ENCODE measurements around the gene IGSF3. TPM values are rescaled to one million over a fixed set of nuclear protein-coding genes. Genes with fewer than 3 reads are reported as not detected.
"Not testable (repeated sequence)": the region's sequence is repeated elsewhere in the genome, so short reads cannot be mapped to it uniquely, and the experiment has no call there.

The IGSF3 gene
- polyA plus RNA-seq, 3 donors from 2014 or later = not detected

DNA sequence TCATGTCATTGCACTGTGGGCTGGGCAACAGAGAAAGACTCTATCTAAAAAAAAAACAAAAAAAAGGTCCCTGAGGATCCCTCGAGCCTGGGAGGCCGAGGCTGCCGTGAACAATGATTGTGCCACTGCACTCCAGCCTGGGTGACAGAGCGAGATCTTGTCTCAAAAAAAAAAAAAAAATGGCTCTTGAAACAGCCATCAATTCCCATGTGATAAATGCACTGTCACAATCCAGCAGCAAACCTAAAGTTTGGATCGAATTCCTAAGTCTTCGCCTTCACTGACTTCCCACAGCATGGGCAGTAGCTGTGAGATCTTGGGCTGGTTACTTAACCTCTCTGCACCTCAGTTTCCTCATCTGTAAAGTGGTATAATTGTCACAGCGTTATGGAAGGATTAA, 43.5 kb downstream of the IGSF3 start:
- Mint-ChIP-seq H3K9me3 (no peaks in the 10 kb centered on the region), H3K4me1 (no peaks in the 10 kb centered on the region), H3K27ac (no peak overlapping the region), H3K36me3 (no peaks in the 10 kb centered on the region), H3K27me3 (ENCODE audit: low read depth in 3 of 3) (peaks cover 2 to 12% (median 3%) of the 10 kb centered on the region in 3 donors), H3K4me3 (no peak overlapping the region)
- DNase-seq = no peak

DNA sequence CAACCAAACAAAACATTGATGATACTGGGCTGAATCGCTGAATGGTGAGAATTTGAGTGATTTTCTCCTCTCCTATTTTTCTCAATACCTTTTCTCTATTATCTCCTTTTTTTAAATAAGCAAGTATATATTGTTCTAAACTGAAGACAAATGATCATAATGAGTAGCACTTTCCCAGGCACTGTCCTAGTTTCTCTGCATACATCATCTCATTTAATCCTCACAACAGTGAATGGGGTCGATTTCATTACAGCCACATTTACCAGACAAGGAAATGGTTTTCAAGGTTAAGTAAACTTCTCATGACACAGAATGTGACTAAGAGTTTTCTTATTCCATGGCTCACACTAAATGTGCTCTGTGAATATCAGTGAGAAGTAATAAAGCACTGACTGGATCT, 45.0 kb downstream of the IGSF3 start:
- DNase-seq, H3K36me3 Mint-ChIP-seq, H3K9me3 Mint-ChIP-seq, H3K4me3 Mint-ChIP-seq, H3K27ac Mint-ChIP-seq, H3K4me1 Mint-ChIP-seq: not testable (repeated sequence)
- H3K27me3 Mint-ChIP-seq (ENCODE audit: low read depth in 3 of 3) = peaks cover 0 to 14% (median 2%) of the 10 kb centered on the region in 3 donors

DNA sequence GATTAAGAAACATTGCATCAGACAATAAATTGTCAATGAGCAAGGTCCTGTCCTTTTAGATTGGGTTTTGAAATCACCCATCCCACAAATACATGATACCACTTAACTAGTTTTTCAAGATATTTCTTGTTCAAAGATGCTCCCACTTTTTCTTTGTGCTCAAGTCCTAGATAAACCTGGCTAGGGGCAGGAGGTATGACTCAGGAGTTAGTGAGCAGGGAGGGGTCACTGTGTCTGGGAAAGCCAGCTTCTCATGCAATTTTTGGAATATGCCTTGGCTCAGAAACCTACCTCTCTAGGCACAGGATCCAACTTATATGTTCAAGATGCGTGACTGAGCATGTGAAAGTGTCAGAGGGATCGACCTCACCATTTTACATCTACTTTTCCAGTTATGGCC, 45.8 kb downstream of the IGSF3 start:
- H3K27me3 Mint-ChIP-seq (ENCODE audit: low read depth in 3 of 3) = peaks cover 0 to 14% (median 2%) of the 10 kb centered on the region in 3 donors
- not testable (repeated sequence) for H3K27ac Mint-ChIP-seq, H3K4me3 Mint-ChIP-seq, H3K36me3 Mint-ChIP-seq, H3K9me3 Mint-ChIP-seq, H3K4me1 Mint-ChIP-seq, DNase-seq

DNA sequence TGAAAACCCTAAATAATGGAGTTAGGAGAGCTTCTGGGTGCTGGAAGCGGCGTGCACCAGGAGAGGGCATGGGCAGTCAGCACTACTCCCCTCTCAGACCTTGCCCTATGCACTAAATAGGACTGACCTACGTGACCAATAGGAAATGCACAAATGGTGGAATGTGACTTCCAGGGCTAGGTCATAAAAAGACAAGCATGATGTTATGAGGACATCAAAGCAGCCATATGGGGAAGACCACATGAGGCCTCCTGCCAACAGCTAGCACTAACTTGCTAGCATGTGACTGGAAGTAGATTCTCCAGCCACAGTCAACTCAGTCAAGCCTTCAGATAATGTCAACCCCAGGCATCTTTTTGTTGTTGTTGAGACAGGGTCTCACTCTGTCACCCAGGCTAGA, 47.1 kb downstream of the IGSF3 start:
- H3K27me3 Mint-ChIP-seq (ENCODE audit: low read depth in 3 of 3) = peaks cover 0 to 16% (median 2%) of the 10 kb centered on the region in 3 donors
- H3K4me1 Mint-ChIP-seq, H3K9me3 Mint-ChIP-seq, H3K4me3 Mint-ChIP-seq, DNase-seq, H3K36me3 Mint-ChIP-seq, H3K27ac Mint-ChIP-seq: not testable (repeated sequence)

GRCh38 chr1:116619106-116619505, 48.4 kb downstream of the IGSF3 start:
- H3K27me3 Mint-ChIP-seq (ENCODE audit: low read depth in 3 of 3) = peaks cover 0 to 20% (median 5%) of the 10 kb centered on the region in 3 donors
- not testable (repeated sequence) for H3K36me3 Mint-ChIP-seq, H3K4me3 Mint-ChIP-seq, DNase-seq, H3K4me1 Mint-ChIP-seq, H3K9me3 Mint-ChIP-seq, H3K27ac Mint-ChIP-seq

- H3K9me3 Mint-ChIP-seq, DNase-seq, H3K36me3 Mint-ChIP-seq, H3K27ac Mint-ChIP-seq, H3K4me3 Mint-ChIP-seq, H3K4me1 Mint-ChIP-seq: not testable (repeated sequence)
- H3K27me3 Mint-ChIP-seq (ENCODE audit: low read depth in 3 of 3) = peaks cover 2 to 20% (median 5%) of the 10 kb centered on the region in 3 donors
These were observed 49.7 kb downstream of the IGSF3 start for GRCh38 chr1:116617808-116618207.

DNA sequence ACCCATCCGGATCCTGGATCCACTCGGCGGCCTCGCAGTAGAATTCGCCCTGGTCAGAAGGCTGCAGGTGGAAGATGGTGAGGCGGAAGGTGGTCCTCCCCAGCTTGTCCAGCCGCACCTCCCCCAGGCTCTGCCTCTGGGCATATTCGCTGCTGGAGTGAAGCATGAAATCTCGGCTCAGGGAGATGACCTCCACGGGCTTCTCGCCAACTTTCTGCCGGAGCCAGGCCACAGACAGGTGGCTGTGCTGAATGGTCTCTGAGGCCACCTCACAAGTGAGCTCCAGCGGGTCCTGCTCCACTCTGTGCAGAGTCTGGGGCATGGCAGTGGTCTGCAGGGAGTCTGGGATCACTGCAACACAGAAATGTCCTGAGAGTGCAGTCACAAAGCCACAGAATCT, 53.7 kb downstream of the IGSF3 start:
- not testable (repeated sequence) for H3K27me3 Mint-ChIP-seq (ENCODE audit: low read depth in 3 of 3); DNase-seq; H3K27ac Mint-ChIP-seq; H3K4me3 Mint-ChIP-seq; H3K36me3 Mint-ChIP-seq; H3K4me1 Mint-ChIP-seq; H3K9me3 Mint-ChIP-seq

DNA sequence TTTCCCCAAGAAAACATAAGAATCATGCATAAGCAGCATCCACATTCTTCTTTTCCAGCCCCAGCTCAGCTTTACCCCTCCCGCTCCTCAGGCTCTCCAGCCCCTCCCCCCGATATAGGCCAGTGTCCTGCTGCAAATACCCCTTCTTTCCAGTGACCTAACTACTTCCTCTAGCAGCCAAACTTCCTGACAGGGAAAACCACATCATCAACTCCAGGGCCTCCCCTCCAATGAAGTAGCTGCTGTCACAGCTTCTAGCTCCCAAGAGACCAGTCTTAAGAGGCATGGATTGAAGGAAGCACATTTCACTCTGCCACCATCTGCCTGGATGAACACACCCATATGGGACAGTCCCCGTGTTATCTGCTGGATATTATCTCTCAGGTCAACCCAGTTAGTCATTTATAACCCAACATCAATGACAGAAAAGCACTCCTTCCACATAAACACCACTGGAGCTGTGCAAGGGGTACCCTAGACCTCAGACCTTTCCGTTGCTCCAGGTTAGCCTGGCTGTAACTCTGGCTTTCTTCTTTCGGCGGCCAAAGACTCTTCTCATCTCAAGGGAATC, 57.6 kb downstream of the IGSF3 start:
- not testable (repeated sequence) for DNase-seq, H3K27ac Mint-ChIP-seq

GRCh38 chr1:116608841-116609240, 58.7 kb downstream of the IGSF3 start:
- H3K4me3 Mint-ChIP-seq; H3K27me3 Mint-ChIP-seq (ENCODE audit: low read depth in 3 of 3); H3K9me3 Mint-ChIP-seq; DNase-seq; H3K27ac Mint-ChIP-seq; H3K36me3 Mint-ChIP-seq: not testable (repeated sequence)
- H3K4me1 Mint-ChIP-seq = peaks cover 8 to 11% of the 10 kb centered on the region in 2 donors

More for the DNA sequence above, 57.6 kb downstream of the IGSF3 start:
- H3K4me1 Mint-ChIP-seq = peaks cover 8 to 11% of the 10 kb centered on the region in 2 donors
- not testable (repeated sequence) for H3K9me3 Mint-ChIP-seq; H3K4me3 Mint-ChIP-seq; H3K27me3 Mint-ChIP-seq (ENCODE audit: low read depth in 3 of 3); H3K36me3 Mint-ChIP-seq

DNA sequence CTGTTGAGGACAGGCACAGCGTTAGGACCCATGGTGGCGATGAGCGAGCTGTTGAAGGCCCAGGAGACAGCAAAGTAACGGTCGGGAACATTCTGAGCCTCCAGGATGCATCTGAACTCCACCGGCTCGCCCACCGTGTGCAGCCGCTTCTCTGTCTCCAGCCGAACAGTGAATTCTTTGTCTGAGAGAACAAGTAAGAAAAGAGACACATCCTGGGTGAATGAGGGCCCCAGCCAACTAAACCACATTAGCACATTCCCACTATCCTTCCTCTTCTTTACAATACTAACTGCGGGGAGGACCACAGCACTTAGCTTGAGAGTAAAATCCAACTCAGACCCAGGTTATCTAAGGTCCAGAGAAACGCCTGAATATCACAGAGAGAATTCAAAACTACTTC, 59.4 kb downstream of the IGSF3 start:
- H3K9me3 Mint-ChIP-seq; H3K27ac Mint-ChIP-seq; DNase-seq; H3K27me3 Mint-ChIP-seq (ENCODE audit: low read depth in 3 of 3); H3K36me3 Mint-ChIP-seq; H3K4me3 Mint-ChIP-seq: not testable (repeated sequence)
- peaks cover 8 to 11% of the 10 kb centered on the region in 2 donors for H3K4me1 Mint-ChIP-seq

DNA sequence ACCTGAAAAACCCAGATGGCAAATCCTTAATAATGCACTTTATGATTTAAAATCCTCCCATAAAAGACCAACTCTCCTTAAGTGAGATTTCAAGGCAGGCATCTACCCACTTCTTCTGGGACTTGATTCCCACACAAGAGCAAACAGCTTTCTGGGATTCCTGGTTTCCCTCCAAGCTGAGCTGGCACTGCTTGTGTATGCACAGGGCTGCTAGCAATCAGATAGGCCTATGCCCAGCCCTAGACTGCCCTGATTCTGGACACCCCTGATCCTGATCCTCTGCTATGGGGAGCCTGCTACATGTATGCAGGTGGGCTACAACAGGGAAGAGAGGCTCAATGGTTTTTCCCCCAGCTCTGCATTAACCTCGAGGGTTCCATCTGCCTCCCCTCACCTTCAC, 60.1 kb downstream of the IGSF3 start:
- not testable (repeated sequence) for H3K9me3 Mint-ChIP-seq; DNase-seq; H3K27ac Mint-ChIP-seq; H3K27me3 Mint-ChIP-seq (ENCODE audit: low read depth in 3 of 3); H3K36me3 Mint-ChIP-seq; H3K4me3 Mint-ChIP-seq
- peaks cover 8 to 11% of the 10 kb centered on the region in 2 donors for H3K4me1 Mint-ChIP-seq

DNA sequence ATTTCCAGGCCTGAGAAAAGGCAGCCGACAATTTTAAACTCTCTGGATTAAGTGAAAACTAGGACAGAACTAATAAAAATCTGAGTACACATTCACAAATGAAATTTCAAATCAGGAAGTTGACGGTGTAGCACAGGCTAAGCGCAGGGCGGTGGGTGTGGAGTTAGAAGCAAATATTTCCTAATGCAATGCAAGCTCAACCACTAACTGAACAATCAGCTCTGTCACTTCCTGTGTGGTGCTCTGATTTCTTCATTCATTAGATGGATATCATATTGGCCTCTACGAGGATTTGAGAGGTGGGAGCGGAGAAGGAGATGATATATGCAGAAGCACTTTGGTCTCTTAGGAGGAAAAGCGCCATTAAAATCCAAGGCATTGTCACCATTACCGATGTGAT, 61.5 kb downstream of the IGSF3 start:
- H3K9me3 Mint-ChIP-seq; DNase-seq; H3K36me3 Mint-ChIP-seq; H3K27me3 Mint-ChIP-seq (ENCODE audit: low read depth in 3 of 3); H3K27ac Mint-ChIP-seq: not testable (repeated sequence)
- Mint-ChIP-seq H3K4me3 (peak overlapping the region in 1 of 5 donors; percentile 31), H3K4me1 (peaks cover 8 to 11% of the 10 kb centered on the region in 2 donors)

GRCh38 chr1:116605315-116605714, 62.2 kb downstream of the IGSF3 start:
- DNase-seq = no peak
- no peak overlapping the region for H3K4me3 Mint-ChIP-seq
- H3K27ac Mint-ChIP-seq = no peak overlapping the region
- peaks cover 8 to 11% of the 10 kb centered on the region in 2 donors for H3K4me1 Mint-ChIP-seq
- H3K36me3 Mint-ChIP-seq = no peaks in the 10 kb centered on the region
- no peaks in the 10 kb centered on the region for H3K9me3 Mint-ChIP-seq
- peaks cover 0 to 4% (median 2%) of the 10 kb centered on the region in 3 donors for H3K27me3 Mint-ChIP-seq (ENCODE audit: low read depth in 3 of 3)

- H3K9me3 Mint-ChIP-seq; H3K27me3 Mint-ChIP-seq (ENCODE audit: low read depth in 3 of 3); DNase-seq; H3K4me3 Mint-ChIP-seq; H3K36me3 Mint-ChIP-seq; H3K27ac Mint-ChIP-seq: not testable (repeated sequence)
- H3K4me1 Mint-ChIP-seq = peaks cover 8 to 11% of the 10 kb centered on the region in 2 donors
These were observed 63.1 kb downstream of the IGSF3 start for GRCh38 chr1:116604408-116604807.

DNA sequence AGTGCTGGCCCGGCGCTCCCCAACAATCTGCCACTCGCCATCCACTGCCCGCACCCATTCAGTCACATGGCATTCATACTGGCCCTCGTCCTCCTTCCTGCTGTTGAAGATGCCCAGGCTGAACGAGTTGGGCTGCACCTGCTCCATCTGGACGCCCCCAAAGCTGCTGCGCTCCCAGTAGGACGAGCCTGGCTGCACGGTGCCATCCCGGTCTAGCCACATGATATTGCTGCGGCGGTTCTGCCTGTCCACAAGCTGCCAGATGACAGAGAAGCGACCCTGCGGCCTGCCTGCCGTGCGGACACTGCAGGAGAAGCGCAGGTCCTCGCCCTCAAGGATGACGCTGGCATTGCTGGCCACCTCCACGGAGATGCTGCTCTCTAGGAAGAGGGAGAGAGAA, 63.9 kb downstream of the IGSF3 start:
- H3K36me3 Mint-ChIP-seq; DNase-seq; H3K27ac Mint-ChIP-seq; H3K4me3 Mint-ChIP-seq; H3K27me3 Mint-ChIP-seq (ENCODE audit: low read depth in 3 of 3); H3K9me3 Mint-ChIP-seq: not testable (repeated sequence)
- peaks cover 8 to 11% of the 10 kb centered on the region in 2 donors for H3K4me1 Mint-ChIP-seq

All from immature natural killer cell (primary cell).